Measurements from ENCODE around the gene HOXB5.
A peak's percentile ranks its signal among the peaks of the same experiment; 100 is the strongest.

The HOXB5 gene

GRCh38 chr17:48641541-48642058, 48.0 kb upstream of the HOXB5 start:
- Histone ChIP-seq H2BK120ac (ENCODE audit: low read depth, low read length) (peak overlapping the region; percentile 42), H3K4me3 (ENCODE audit: insufficient read depth in 1 of 2, low read depth in 1 of 2, low read length in 2 of 2) (no peak overlapping the region), H3K9ac (ENCODE audit: low read length) (no peak overlapping the region), H3K18ac (ENCODE audit: low read depth in 1 of 2, low read length in 2 of 2) (peak overlapping the region; percentile 7 to 89), H3K14ac (ENCODE audit: low read length in 2 of 2) (peak overlapping the region in 1 of 2 experiments; percentile 96), H2AK5ac (ENCODE audit: low read length, severe bottlenecking) (no peak overlapping the region), H3K4me2 (ENCODE audit: low read length, poor library complexity, severe bottlenecking) (no peak overlapping the region), H4K91ac (ENCODE audit: low read length) (peak overlapping the region; percentile 78), H3K27me3 (ENCODE audit: control insufficient read depth in 1 of 2, insufficient read depth in 1 of 2, low read length in 2 of 2) (peaks cover 99 to 100% of the 10 kb centered on the region in 2 experiments), H3K36me3 (ENCODE audit: control insufficient read depth in 1 of 2, insufficient read depth in 2 of 2, low read depth in 1 of 2, low read length in 2 of 2) (no peaks in the 10 kb centered on the region), H2BK5ac (ENCODE audit: low read depth, low read length, poor library complexity, severe bottlenecking) (no peak overlapping the region), H2BK12ac (ENCODE audit: low read length in 2 of 2) (peak overlapping the region in 1 of 2 experiments; percentile 83), H3K4ac (ENCODE audit: low read depth in 1 of 2, low read length in 2 of 2) (peak overlapping the region; percentile 46 to 85), H3K79me1 (replicated peaks; ENCODE audit: low read length, poor library complexity, severe bottlenecking) (no peaks in the 10 kb centered on the region), H3K23ac (ENCODE audit: low read length in 2 of 2) (peak overlapping the region in 1 of 2 experiments; percentile 76), H2AFZ (ENCODE audit: low read depth, low read length) (no peak overlapping the region), H4K8ac (ENCODE audit: low read length) (peak overlapping the region; percentile 59), H2BK15ac (ENCODE audit: low read depth, poor library complexity, severe bottlenecking) (no peak overlapping the region), H3K9me3 (ENCODE audit: control insufficient read depth, low read length) (no peaks in the 10 kb centered on the region), H3K4me1 (ENCODE audit: control insufficient read depth, insufficient read depth, low read depth, low read length) (peaks cover 11% of the 10 kb centered on the region), H3K27ac (ENCODE audit: low read length, poor library complexity, severe bottlenecking) (no peak overlapping the region)
- DNase-seq = no peak
- WGBS = 42% methylated on average over 19 of the region's 29 CpGs

GRCh38 chr17:48640858-48641180, 47.2 kb upstream of the HOXB5 start:
- H3K36me3 ChIP-seq (ENCODE audit: control insufficient read depth in 1 of 2, insufficient read depth in 2 of 2, low read depth in 1 of 2, low read length in 2 of 2) = no peaks in the 10 kb centered on the region
- no peak overlapping the region for H2BK5ac ChIP-seq (ENCODE audit: low read depth, low read length, poor library complexity, severe bottlenecking)
- H3K18ac ChIP-seq (ENCODE audit: low read depth in 1 of 2, low read length in 2 of 2) = no peak overlapping the region
- H3K79me1 ChIP-seq (replicated peaks; ENCODE audit: low read length, poor library complexity, severe bottlenecking) = no peaks in the 10 kb centered on the region
- H3K14ac ChIP-seq (ENCODE audit: low read length in 2 of 2) = no peak overlapping the region
- H3K9ac ChIP-seq (ENCODE audit: low read length) = no peak overlapping the region
- H3K4me1 ChIP-seq (ENCODE audit: control insufficient read depth, insufficient read depth, low read depth, low read length) = peaks cover 4% of the 10 kb centered on the region
- no peak overlapping the region for H2AFZ ChIP-seq (ENCODE audit: low read depth, low read length)
- H4K8ac ChIP-seq (ENCODE audit: low read length) = no peak overlapping the region
- no peak for DNase-seq
- H3K4me2 ChIP-seq (ENCODE audit: low read length, poor library complexity, severe bottlenecking) = no peak overlapping the region
- H2BK120ac ChIP-seq (ENCODE audit: low read depth, low read length) = no peak overlapping the region
- H2BK12ac ChIP-seq (ENCODE audit: low read length in 2 of 2) = no peak overlapping the region
- no peak overlapping the region for H4K91ac ChIP-seq (ENCODE audit: low read length)
- H3K23ac ChIP-seq (ENCODE audit: low read length in 2 of 2) = no peak overlapping the region
- no peak overlapping the region for H3K27ac ChIP-seq (ENCODE audit: low read length, poor library complexity, severe bottlenecking)
- no CpG with 5 or more reads among the region's 1 CpG for WGBS
- H2AK5ac ChIP-seq (ENCODE audit: low read length, severe bottlenecking) = no peak overlapping the region
- H3K4me3 ChIP-seq (ENCODE audit: insufficient read depth in 1 of 2, low read depth in 1 of 2, low read length in 2 of 2) = no peak overlapping the region
- H3K9me3 ChIP-seq (ENCODE audit: control insufficient read depth, low read length) = no peaks in the 10 kb centered on the region
- no peak overlapping the region for H2BK15ac ChIP-seq (ENCODE audit: low read depth, poor library complexity, severe bottlenecking)
- no peak overlapping the region for H3K4ac ChIP-seq (ENCODE audit: low read depth in 1 of 2, low read length in 2 of 2)
- peaks cover 99 to 100% of the 10 kb centered on the region in 2 experiments for H3K27me3 ChIP-seq (ENCODE audit: control insufficient read depth in 1 of 2, insufficient read depth in 1 of 2, low read length in 2 of 2)

DNA sequence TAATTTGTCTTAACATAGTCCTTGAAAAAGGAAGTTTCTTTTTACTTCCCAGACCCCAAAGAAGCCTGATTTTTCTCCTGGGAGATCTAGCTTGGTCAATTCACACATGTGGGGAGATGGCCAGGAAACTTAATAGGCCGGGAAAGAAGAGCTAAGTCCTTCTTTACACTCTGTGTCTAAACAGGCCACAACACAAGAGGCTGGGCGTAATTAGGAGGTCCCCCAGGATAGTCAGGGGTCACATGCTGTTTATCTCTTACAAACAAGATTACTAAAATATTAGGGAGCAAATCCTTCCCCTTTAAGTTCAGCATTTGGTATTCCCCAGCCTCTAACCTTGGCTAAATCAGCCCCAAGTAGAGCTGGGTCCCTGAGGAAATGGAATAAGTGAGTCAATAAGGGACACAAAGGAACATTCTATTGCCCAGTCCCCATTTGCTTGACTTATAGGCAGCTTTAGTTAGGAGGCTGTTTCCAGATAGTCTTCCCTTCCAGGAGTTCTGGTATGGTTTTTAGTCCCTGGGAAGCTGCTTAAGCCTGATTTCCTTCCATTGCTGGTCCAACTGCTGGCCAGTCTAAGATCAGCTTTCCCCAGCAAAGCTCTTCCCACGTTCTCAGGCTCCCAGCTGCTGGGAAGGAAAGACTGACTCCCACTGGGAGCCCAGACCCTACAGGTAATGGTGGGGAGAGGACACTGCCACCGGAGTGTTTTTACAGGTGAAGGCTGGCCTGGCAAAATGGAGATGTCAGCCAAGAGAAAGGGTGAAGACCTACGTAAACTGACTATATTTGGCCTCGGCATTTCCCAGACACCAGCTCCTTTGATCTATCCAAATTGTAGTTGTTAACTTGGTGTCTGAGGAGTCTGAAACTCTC, 46.6 kb upstream of the HOXB5 start:
- peaks cover 4% of the 10 kb centered on the region for H3K4me1 ChIP-seq (ENCODE audit: control insufficient read depth, insufficient read depth, low read depth, low read length)
- H3K4me3 ChIP-seq (ENCODE audit: insufficient read depth in 1 of 2, low read depth in 1 of 2, low read length in 2 of 2) = no peak overlapping the region
- no peak overlapping the region for H2BK120ac ChIP-seq (ENCODE audit: low read depth, low read length)
- H3K27me3 ChIP-seq (ENCODE audit: control insufficient read depth in 1 of 2, insufficient read depth in 1 of 2, low read length in 2 of 2) = peaks cover 99 to 100% of the 10 kb centered on the region in 2 experiments
- peak overlapping the region in 1 of 2 experiments; percentile 47 for H2BK12ac ChIP-seq (ENCODE audit: low read length in 2 of 2)
- WGBS = 35% methylated on average over 2 of the region's 6 CpGs
- H2BK15ac ChIP-seq (ENCODE audit: low read depth, poor library complexity, severe bottlenecking) = no peak overlapping the region
- no peak overlapping the region for H4K8ac ChIP-seq (ENCODE audit: low read length)
- H3K18ac ChIP-seq (ENCODE audit: low read depth in 1 of 2, low read length in 2 of 2) = no peak overlapping the region
- H3K9me3 ChIP-seq (ENCODE audit: control insufficient read depth, low read length) = no peaks in the 10 kb centered on the region
- no peaks in the 10 kb centered on the region for H3K36me3 ChIP-seq (ENCODE audit: control insufficient read depth in 1 of 2, insufficient read depth in 2 of 2, low read depth in 1 of 2, low read length in 2 of 2)
- H2BK5ac ChIP-seq (ENCODE audit: low read depth, low read length, poor library complexity, severe bottlenecking) = no peak overlapping the region
- no peak overlapping the region for H3K27ac ChIP-seq (ENCODE audit: low read length, poor library complexity, severe bottlenecking)
- H3K9ac ChIP-seq (ENCODE audit: low read length) = no peak overlapping the region
- H3K4me2 ChIP-seq (ENCODE audit: low read length, poor library complexity, severe bottlenecking) = no peak overlapping the region
- no peak overlapping the region for H2AFZ ChIP-seq (ENCODE audit: low read depth, low read length)
- no peak overlapping the region for H3K14ac ChIP-seq (ENCODE audit: low read length in 2 of 2)
- no peak overlapping the region for H4K91ac ChIP-seq (ENCODE audit: low read length)
- DNase-seq = peak; percentile 50
- H3K79me1 ChIP-seq (replicated peaks; ENCODE audit: low read length, poor library complexity, severe bottlenecking) = no peaks in the 10 kb centered on the region
- no peak overlapping the region for H3K4ac ChIP-seq (ENCODE audit: low read depth in 1 of 2, low read length in 2 of 2)
- H2AK5ac ChIP-seq (ENCODE audit: low read length, severe bottlenecking) = no peak overlapping the region
- H3K23ac ChIP-seq (ENCODE audit: low read length in 2 of 2) = no peak overlapping the region

DNA sequence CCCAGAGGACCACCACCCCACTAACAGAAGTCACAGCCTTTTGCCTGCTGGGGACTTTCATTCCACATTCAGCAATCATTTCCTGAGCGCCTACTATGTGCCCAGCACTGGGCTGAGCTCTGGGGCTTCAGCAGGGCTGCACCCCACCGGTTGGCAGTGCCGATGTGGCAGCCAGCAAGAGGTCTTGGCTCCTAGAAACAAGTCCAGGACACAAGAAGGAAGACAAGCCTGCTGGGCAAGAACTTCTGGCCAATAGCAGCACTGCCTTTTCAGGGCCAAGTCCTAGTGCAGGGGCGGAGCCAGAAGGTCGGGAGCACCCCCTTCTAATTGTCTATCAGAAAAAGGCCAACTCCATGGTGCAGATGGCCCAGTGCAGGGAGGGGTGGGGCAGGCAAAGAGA, 45.6 kb upstream of the HOXB5 start:
- no peak overlapping the region for H3K9ac ChIP-seq (ENCODE audit: low read length)

More for the DNA sequence above, 45.6 kb upstream of the HOXB5 start:
- Histone ChIP-seq H2BK5ac (ENCODE audit: low read depth, low read length, poor library complexity, severe bottlenecking) (no peak overlapping the region), H3K27ac (ENCODE audit: low read length, poor library complexity, severe bottlenecking) (no peak overlapping the region), H3K14ac (ENCODE audit: low read length in 2 of 2) (peak overlapping the region in 1 of 2 experiments; percentile 28), H4K91ac (ENCODE audit: low read length) (peak overlapping the region; percentile 85), H2AFZ (ENCODE audit: low read depth, low read length) (no peak overlapping the region), H4K8ac (ENCODE audit: low read length) (no peak overlapping the region), H2BK120ac (ENCODE audit: low read depth, low read length) (peak overlapping the region; percentile 43), H2BK15ac (ENCODE audit: low read depth, poor library complexity, severe bottlenecking) (no peak overlapping the region), H3K4me1 (ENCODE audit: control insufficient read depth, insufficient read depth, low read depth, low read length) (peaks cover 4% of the 10 kb centered on the region), H3K9me3 (ENCODE audit: control insufficient read depth, low read length) (no peaks in the 10 kb centered on the region), H2AK5ac (ENCODE audit: low read length, severe bottlenecking) (no peak overlapping the region), H3K4ac (ENCODE audit: low read depth in 1 of 2, low read length in 2 of 2) (peak overlapping the region; percentile 76 to 85), H2BK12ac (ENCODE audit: low read length in 2 of 2) (peak overlapping the region; percentile 14 to 71), H3K18ac (ENCODE audit: low read depth in 1 of 2, low read length in 2 of 2) (peak overlapping the region in 1 of 2 experiments; percentile 77), H3K4me2 (ENCODE audit: low read length, poor library complexity, severe bottlenecking) (no peak overlapping the region), H3K23ac (ENCODE audit: low read length in 2 of 2) (peak overlapping the region in 1 of 2 experiments; percentile 47), H3K27me3 (ENCODE audit: control insufficient read depth in 1 of 2, insufficient read depth in 1 of 2, low read length in 2 of 2) (peaks cover 99 to 100% of the 10 kb centered on the region in 2 experiments), H3K79me1 (replicated peaks; ENCODE audit: low read length, poor library complexity, severe bottlenecking) (no peaks in the 10 kb centered on the region), H3K36me3 (ENCODE audit: control insufficient read depth in 1 of 2, insufficient read depth in 2 of 2, low read depth in 1 of 2, low read length in 2 of 2) (no peaks in the 10 kb centered on the region), H3K4me3 (ENCODE audit: insufficient read depth in 1 of 2, low read depth in 1 of 2, low read length in 2 of 2) (no peak overlapping the region)
- no peak for DNase-seq
- WGBS = 72% methylated on average over 5 of the region's 5 CpGs
